Gastrocnemius medialis (tissue), 4 donors: ENCODE results near the gene PATJ. TPM values are rescaled to one million over a fixed set of nuclear protein-coding genes. Genes with fewer than 3 reads are reported as not detected.

Experiments used
- ATAC-seq, 2 donors: fragments of 150-250 bp; one replicate each; pipeline ENCODE4 v1.9.1; 2016
- DNase-seq, 2 donors: peaks; one replicate each; pipeline ENCODE4 v3.0.0-alpha.2; 2019
- H3K27ac ChIP-seq, 4 donors: fragments of 200-600 bp; sonication (generic); 1 replicate in 1 of 4; 2 replicates in 3 of 4; pipeline ENCODE4 v1.5.1; 2016 to 2018; ENCODE audit warnings: mild to moderate bottlenecking in 2 of 4, moderate library complexity in 1 of 4
- H3K27me3 ChIP-seq, 3 donors: fragments of 200-600 bp; sonication (generic) in 2 of 3; 1 replicate in 1 of 3; 2 replicates in 2 of 3; pipeline versions ENCODE4 v1.5.1 to v1.6.0; 2016 to 2019; ENCODE audit warnings: mild to moderate bottlenecking in 1 of 3, moderate library complexity in 1 of 3
- H3K36me3 ChIP-seq, 2 donors: fragments of 200-600 bp; sonication (generic) in 1 of 2; one replicate each; pipeline ENCODE4 v1.5.1; 2017 to 2018
- H3K4me1 ChIP-seq, 2 donors: fragments of 200-600 bp; sonication (generic) in 1 of 2; one replicate each; pipeline ENCODE4 v1.5.1; 2016 to 2017; ENCODE audit warnings: mild to moderate bottlenecking in 2 of 2
- H3K4me3 ChIP-seq, 4 donors: fragments of 200-600 bp; sonication (generic) in 3 of 4; 1 replicate in 1 of 4; 2 replicates in 3 of 4; pipeline ENCODE4 v1.5.1; 2016 to 2019; ENCODE audit warnings: mild to moderate bottlenecking in 2 of 4
- H3K9me3 ChIP-seq, 3 donors: fragments of 200-600 bp; sonication (generic) in 2 of 3; 1 replicate in 1 of 3; 2 replicates in 2 of 3; pipeline ENCODE4 v1.5.1; 2016 to 2019
- CTCF ChIP-seq, 5 experiments: fragments of 450-650 bp in 3 of 5; fragments of 200-600 bp in 2 of 5; sonication (generic) in 2 of 5; IDR thresholded peaks in 4 of 5; conservative IDR thresholded peaks in 1 of 5; 1 replicate in 4 of 5; 2 replicates in 1 of 5; pipeline ENCODE4 v1.5.1; 2016 to 2019; ENCODE audit warnings: antibody characterized with exemption in 5 of 5, mild to moderate bottlenecking in 3 of 5, moderate library complexity in 3 of 5
- POLR2A ChIP-seq, 2 donors: fragments of 450-650 bp; IDR thresholded peaks; one replicate each; pipeline ENCODE4 v1.6.1; 2017; ENCODE audit warnings: antibody characterized with exemption in 2 of 2, mild to moderate bottlenecking in 2 of 2, moderate library complexity in 2 of 2
- in situ Hi-C, 4 donors: fragments of 200-750 bp; cut with MboI; loops; one replicate each; pipeline versions ENCODE4 v1.15.0 to v1.8.0; 2017; ENCODE audit warnings: low sequenced_read_pairs in 4 of 4
- intact Hi-C: fragments of 100-400 bp; cut with DNase I; formaldehyde crosslinking; loops from one replicate; pipeline ENCODE4 v1.15.1; 2023; ENCODE audit warnings: low total_unique reads
- total RNA-seq, 4 donors: library from RNA; depleted of rRNA; stranded (reverse); fragments of >200 nt; gene quantifications; one replicate each; pipeline versions ENCODE4 v1.1.0 to v1.2.3, GENCODE V29; 2016

PATJ gene
- total RNA-seq, 4 donors from 2014 or later: 19.3 to 44.8 (median 26.0) TPM

- Histone ChIP-seq H3K9me3 (no peaks in the 10 kb centered on the region), H3K4me1 (peaks cover 16 to 22% of the 10 kb centered on the region in 2 donors), H3K27me3 (no peaks in the 10 kb centered on the region), H3K27ac (no peak overlapping the region), H3K36me3 (no peaks in the 10 kb centered on the region), H3K4me3 (no peak overlapping the region)
- intact Hi-C loops (no loop called here), in situ Hi-C loops (no loop called here)
- TF ChIP-seq POLR2A (IDR thresholded peaks at IDR 0.05) (no peak), CTCF (IDR thresholded peaks at IDR 0.05 in 4 of 5, conservative IDR thresholded peaks at IDR 0.05 in 1 of 5) (no peak)
- ATAC-seq (no peak), DNase-seq (no peak)
Measured at GRCh38 chr1:62113507-62113906, 371.2 kb downstream of the PATJ start.

- no peak for ATAC-seq
- no peak for DNase-seq
- no peaks in the 10 kb centered on the region for H3K36me3 ChIP-seq
- H3K27me3 ChIP-seq: no peaks in the 10 kb centered on the region
- in situ Hi-C loops (no loop called here), intact Hi-C loops (no loop called here)
- TF ChIP-seq POLR2A (IDR thresholded peaks at IDR 0.05) (no peak), CTCF (IDR thresholded peaks at IDR 0.05 in 4 of 5, conservative IDR thresholded peaks at IDR 0.05 in 1 of 5) (no peak)
- no peak overlapping the region for H3K27ac ChIP-seq
- H3K4me1 ChIP-seq: peaks cover 0 to 3% of the 10 kb centered on the region in 2 donors
- H3K9me3 ChIP-seq: no peaks in the 10 kb centered on the region
- H3K4me3 ChIP-seq: no peak overlapping the region
Measured at GRCh38 chr1:62117018-62117750, 374.9 kb downstream of the PATJ start.

- DNase-seq (no peak), ATAC-seq (no peak)
- no peak for TF ChIP-seq CTCF (IDR thresholded peaks at IDR 0.05 in 4 of 5, conservative IDR thresholded peaks at IDR 0.05 in 1 of 5)
- TF ChIP-seq POLR2A (IDR thresholded peaks at IDR 0.05): no peak
- Histone ChIP-seq H3K4me3 (no peak overlapping the region), H3K27me3 (no peaks in the 10 kb centered on the region), H3K4me1 (peaks cover 0 to 2% of the 10 kb centered on the region in 2 donors), H3K27ac (no peak overlapping the region), H3K9me3 (no peaks in the 10 kb centered on the region), H3K36me3 (peaks cover 0 to 10% of the 10 kb centered on the region in 2 donors)
- in situ Hi-C loops: no loop called here
- intact Hi-C loops: no loop called here
Measured at GRCh38 chr1:62126579-62127290, 384.5 kb downstream of the PATJ start.

- in situ Hi-C loops: no loop called here
Measured at GRCh38 chr1:62128745-62129144, 386.5 kb downstream of the PATJ start.

More at GRCh38 chr1:62128745-62129144, 386.5 kb downstream of the PATJ start:
- Histone ChIP-seq H3K4me3 (no peak overlapping the region), H3K27me3 (no peaks in the 10 kb centered on the region), H3K4me1 (no peaks in the 10 kb centered on the region), H3K9me3 (no peaks in the 10 kb centered on the region), H3K36me3 (peaks cover 0 to 10% of the 10 kb centered on the region in 2 donors), H3K27ac (no peak overlapping the region)
- no peak for TF ChIP-seq CTCF (IDR thresholded peaks at IDR 0.05 in 4 of 5, conservative IDR thresholded peaks at IDR 0.05 in 1 of 5)
- ATAC-seq: no peak
- no peak for DNase-seq
- intact Hi-C loops: no loop called here
